Ecto neural progenitor cell (in vitro differentiated cells): ENCODE measurements around the gene ATRNL1.

Experiments used
- DNase-seq: peaks from one replicate; pipeline ENCODE4 v3.0.0-alpha.2; 2018; ENCODE audit warnings: low spot score

Gene ATRNL1

DNA sequence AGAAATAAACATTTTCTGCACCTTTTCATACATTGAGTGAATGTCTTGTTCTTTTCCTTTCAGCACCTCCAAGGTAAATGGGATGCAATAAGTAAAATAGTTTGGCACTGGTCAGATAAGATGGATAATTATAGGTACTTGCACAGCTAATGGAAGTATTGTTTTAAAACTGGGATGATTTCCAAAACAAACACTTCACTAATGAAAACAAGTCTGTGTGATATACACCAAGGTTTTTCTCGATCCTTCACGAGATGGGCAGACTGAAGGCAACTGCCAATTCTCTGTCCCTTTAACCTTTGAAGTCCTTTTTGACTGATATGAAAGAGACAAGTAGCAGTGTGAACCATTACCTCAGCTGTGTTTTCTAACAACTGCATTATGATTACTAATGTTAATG is 756.0 kb downstream of the ATRNL1 start:
- no peak for DNase-seq

DNA sequence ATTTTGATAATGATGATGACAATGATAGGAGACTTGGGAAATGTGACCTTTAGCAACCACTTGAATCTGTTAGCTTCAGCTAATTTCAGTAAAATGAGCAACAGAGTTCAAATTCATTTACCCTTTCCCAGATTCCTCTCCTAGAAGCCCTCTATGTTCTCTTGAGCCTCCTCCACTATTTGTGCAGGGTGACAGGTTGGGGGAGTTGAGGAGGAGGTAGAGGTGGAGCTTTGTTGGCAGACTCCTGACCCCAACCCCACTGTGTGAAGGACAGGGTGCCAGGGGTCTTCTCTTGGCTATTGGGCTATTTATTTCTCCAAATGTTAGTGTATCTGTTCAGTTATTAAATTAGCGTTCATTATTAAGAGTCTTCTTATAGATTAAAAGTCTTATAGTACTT is 757.5 kb downstream of the ATRNL1 start:
- no peak for DNase-seq

DNA sequence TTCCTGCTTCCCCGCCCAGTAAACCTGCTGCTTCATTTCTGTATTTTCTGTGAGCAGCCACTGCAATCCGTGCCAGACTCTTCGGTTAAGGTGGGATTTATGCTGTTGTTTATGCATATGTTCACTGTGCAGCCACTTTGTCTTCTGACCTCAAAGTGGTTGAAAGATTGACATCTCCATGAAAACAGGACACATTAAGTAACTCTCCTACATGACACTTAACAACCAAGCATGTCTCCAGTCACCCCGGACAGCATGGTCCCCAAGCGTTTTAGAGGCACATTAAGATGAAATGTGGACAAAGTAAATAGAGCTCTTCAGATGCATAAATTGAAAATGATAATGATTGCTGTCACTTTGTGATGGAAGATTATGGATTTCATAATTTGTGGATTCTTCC is 758.5 kb downstream of the ATRNL1 start:
- DNase-seq, result no peak

- no peak for DNase-seq
Measured at GRCh38 chr10:115854740-115855435, 761.7 kb downstream of the ATRNL1 start.

DNA sequence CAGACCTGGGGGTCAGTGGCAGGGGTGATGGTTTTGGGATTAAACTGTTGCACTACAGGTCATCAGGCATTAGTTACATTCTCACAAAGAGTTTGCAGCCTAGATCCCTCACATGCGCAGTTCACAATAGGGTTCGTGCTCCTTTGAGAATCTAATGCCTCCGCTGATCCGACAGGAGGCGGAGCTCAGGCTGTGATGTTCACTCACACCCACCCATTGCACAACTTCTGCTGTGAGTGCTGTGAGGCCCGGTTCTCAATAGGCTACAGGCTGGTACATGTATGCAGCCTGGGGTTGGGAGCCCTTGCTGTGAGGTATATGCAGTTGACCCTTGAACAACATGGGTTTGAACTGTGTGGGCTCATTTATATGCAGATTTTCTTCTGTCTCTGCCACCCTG is 763.4 kb downstream of the ATRNL1 start:
- DNase-seq, result peak; percentile 59

DNA sequence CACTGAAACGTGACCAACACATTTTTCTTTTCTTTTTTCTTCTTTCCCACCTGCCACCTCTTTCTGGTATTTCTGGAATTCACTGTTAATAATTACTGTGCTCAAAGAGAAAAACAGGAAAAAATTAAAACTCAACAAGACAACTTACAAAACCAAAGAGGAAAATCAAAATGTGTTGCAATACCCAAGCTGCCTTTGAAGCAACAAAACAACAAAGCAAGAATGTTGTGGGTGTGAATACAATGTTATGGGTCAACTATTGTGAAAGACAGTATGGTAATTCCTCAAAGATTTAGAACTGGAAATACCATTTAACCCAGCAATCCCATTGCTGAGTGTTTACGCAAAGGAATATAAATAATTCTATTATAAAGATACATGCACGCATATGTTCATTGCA is 764.7 kb downstream of the ATRNL1 start:
- DNase-seq, result no peak

DNA sequence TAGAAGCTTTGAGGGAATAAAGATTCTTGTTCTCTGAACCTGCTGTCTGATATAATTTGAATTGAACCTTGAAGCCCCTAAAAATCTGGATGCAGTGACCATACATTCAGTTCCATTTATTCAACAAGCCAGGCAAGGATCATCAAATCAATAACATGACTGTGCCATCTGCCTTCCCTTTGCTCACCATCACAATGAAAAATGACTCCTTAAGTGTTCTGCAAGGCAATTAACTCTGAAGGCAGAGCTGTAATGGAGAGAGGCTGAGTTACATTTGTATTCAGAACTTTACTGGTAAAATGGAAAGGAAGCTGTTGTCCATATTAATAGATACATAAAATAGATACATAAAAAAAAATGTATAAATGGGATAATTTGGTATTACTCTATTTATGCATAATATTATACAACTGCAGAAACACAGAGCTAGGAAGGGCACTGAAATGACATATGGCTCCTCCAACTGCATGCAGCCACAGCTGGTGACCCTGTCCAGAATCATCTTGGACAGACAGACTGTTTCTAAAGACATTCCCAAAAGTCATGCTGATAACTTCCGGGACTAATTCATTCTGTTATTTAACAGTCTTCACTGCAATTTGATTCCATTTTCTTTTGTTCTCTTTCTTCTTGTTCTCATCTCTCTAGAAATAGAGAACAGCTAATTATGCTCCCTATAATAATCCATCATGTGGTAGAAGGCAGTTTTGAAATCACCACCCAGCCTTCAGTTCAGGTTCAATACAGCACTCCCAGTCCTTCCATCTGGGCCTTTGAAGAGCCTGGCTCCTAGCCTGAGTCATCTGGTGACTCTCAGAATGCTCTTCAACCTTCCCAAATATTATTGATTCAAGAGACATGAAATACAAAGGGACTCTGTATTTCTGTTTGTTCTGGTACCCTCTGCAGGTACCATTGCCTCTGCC is 767.3 kb downstream of the ATRNL1 start:
- no peak for DNase-seq

GRCh38 chr10:115861455-115861854 is 768.3 kb downstream of the ATRNL1 start:
- no peak for DNase-seq

- DNase-seq, result no peak
Measured at GRCh38 chr10:115861864-115862263, 768.7 kb downstream of the ATRNL1 start.

- DNase-seq, result no peak
Measured at GRCh38 chr10:115866174-115866573, 773.0 kb downstream of the ATRNL1 start.

GRCh38 chr10:115866691-115867090 is 773.5 kb downstream of the ATRNL1 start:
- DNase-seq, result no peak

GRCh38 chr10:115867305-115867704 is 774.1 kb downstream of the ATRNL1 start:
- no peak for DNase-seq

GRCh38 chr10:115871855-115872254 is 778.7 kb downstream of the ATRNL1 start:
- no peak for DNase-seq

- DNase-seq, result no peak
Measured at GRCh38 chr10:115875172-115875571, 782.0 kb downstream of the ATRNL1 start.

GRCh38 chr10:115879372-115880089 is 786.4 kb downstream of the ATRNL1 start:
- DNase-seq, result no peak

DNA sequence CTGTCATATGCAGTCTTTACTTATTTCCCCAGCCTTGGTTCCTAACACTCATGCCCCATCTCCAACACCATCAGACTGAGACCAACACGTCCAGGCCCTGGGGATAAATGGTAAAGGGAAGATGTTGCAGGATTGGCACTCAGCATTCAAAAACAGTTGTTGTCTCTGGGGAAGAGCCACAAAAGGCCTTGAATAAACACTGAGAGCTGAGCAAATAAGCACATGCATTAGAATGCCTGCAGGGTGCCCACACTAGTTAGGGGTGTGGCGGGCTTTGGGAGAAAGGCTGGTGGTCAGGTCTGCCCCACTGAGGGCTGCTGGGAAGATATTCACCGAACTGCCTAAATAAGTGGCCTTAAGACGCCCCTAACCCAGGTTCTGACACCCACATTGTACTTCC is 788.9 kb downstream of the ATRNL1 start:
- no peak for DNase-seq

DNA sequence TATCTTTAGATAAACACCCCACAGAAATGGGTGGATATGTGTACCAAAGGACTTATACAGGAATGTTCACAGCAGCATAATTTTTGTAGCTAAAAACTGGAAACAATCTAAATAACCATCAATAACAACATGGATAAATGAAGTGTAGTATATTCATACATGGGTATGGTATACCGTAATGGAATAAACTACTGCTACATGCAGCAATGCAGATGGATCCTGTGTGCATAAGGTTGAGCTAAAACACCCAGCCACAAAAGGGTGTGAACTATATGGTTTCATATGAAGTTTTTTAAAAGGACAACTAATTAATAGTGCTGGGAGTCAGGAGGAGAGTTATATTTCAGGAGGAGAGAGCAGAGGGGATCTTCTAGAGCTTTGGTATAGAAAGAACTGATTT is 790.2 kb downstream of the ATRNL1 start:
- DNase-seq, result no peak

- DNase-seq, result no peak
Measured at GRCh38 chr10:115884331-115884730, 791.2 kb downstream of the ATRNL1 start.

- DNase-seq, result no peak
Measured at GRCh38 chr10:115895166-115895565, 802.0 kb downstream of the ATRNL1 start.

GRCh38 chr10:115898242-115898641 is 805.1 kb downstream of the ATRNL1 start:
- no peak for DNase-seq

GRCh38 chr10:115902596-115902995 is 809.4 kb downstream of the ATRNL1 start:
- no peak for DNase-seq

- DNase-seq, result no peak
Measured at GRCh38 chr10:115903207-115903606, 810.0 kb downstream of the ATRNL1 start.

- no peak for DNase-seq
Measured at GRCh38 chr10:115903845-115904244, 810.7 kb downstream of the ATRNL1 start.
